GM12872 (cell line): ENCODE data around the gene DCDC1.

Experiments
- TF ChIP-seq, protein P1 (sequence below): IDR thresholded peaks from 3 replicates; pipeline ENCODE4 v1.5.1; 2011; ENCODE audit warnings: low read depth, mild to moderate bottlenecking, low read length, moderate library complexity; ENCODE audit not compliant: insufficient read depth

The DCDC1 gene

DNA sequence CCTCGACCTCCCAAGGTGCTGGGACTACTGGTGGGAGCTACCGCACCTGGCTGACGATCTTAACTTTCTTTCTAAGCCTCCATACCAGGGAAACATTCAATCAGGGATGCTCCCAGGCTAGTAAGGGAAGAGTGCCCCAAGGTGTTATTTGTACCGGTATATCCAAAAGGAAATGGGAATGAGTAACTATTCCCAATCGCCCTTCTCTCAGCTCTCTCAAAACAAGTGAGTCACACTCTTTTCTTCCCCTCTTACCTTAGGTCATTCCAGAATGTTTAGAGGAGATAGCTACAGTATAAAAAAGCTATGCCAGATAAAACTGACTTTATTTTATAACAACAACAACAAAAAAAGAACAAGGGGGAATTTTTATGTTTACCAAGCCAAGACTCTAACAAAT, 13.7 kb downstream of the DCDC1 start:
- TF ChIP-seq, protein P1, sequence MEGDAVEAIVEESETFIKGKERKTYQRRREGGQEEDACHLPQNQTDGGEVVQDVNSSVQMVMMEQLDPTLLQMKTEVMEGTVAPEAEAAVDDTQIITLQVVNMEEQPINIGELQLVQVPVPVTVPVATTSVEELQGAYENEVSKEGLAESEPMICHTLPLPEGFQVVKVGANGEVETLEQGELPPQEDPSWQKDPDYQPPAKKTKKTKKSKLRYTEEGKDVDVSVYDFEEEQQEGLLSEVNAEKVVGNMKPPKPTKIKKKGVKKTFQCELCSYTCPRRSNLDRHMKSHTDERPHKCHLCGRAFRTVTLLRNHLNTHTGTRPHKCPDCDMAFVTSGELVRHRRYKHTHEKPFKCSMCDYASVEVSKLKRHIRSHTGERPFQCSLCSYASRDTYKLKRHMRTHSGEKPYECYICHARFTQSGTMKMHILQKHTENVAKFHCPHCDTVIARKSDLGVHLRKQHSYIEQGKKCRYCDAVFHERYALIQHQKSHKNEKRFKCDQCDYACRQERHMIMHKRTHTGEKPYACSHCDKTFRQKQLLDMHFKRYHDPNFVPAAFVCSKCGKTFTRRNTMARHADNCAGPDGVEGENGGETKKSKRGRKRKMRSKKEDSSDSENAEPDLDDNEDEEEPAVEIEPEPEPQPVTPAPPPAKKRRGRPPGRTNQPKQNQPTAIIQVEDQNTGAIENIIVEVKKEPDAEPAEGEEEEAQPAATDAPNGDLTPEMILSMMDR = no peak

DNA sequence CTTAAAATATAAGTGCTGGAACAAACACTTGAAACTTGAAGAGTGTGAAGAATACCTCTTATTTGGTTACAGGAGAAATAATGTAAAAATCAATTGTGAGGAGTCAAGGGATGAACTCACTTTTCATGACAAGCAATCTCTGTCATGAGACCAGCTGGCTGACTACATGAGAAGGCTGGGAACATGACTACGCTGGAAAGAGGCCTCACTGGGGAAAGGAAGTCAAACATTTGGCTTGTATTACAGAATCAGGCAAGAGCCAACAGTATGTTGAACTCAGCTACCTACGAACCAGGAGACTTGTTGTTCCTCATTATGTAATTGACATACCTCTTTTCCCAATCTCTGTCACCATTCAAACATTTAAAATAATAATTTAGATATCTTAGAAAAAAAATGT, 14.4 kb downstream of the DCDC1 start:
- TF ChIP-seq, protein P1 = no peak

- TF ChIP-seq, protein P1 = no peak
These were observed 18.4 kb downstream of the DCDC1 start for GRCh38 chr11:31351168-31351567.

- TF ChIP-seq, protein P1 = peak; percentile 75
These were observed 28.5 kb downstream of the DCDC1 start for GRCh38 chr11:31340903-31341572.

DNA sequence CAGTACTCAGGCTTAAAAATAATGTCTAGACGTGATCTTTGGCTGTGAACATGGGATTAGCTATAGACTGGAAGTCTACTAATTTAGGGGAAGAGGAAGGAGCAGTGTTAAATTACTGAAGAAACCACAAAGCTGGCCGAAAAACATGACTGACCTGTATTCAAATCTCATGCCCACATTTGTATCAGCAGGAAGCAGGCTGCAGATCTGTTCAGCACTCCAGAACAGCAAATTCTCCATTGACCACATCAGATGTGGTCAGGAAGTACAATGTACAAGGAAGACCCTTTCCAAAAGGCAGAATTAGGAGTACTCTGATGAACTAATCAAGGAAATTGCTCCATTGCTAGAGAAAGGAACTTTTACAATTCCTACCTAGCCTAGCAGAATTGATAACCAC, 31.7 kb downstream of the DCDC1 start:
- TF ChIP-seq, protein P1 = no peak

- TF ChIP-seq, protein P1 = no peak
These were observed 40.8 kb downstream of the DCDC1 start for GRCh38 chr11:31328697-31329096.

GRCh38 chr11:31327417-31327816, 42.1 kb downstream of the DCDC1 start:
- TF ChIP-seq, protein P1 = no peak
